Measurements from ENCODE around the gene P2RY2.
"Not testable (repeated sequence)": the region's sequence is repeated elsewhere in the genome, so short reads cannot be mapped to it uniquely, and the experiment has no call there.

The P2RY2 gene

GRCh38 chr11:73196576-73196975 lies 21.5 kb upstream of the P2RY2 start:
- no peak overlapping the region for H3K4me3 ChIP-seq (ENCODE audit: insufficient read depth, low read depth, low read length)
- H3K27ac ChIP-seq (ENCODE audit: insufficient read depth, low read depth, low read length, poor library complexity, severe bottlenecking) = no peak overlapping the region
- H3K9me3 ChIP-seq (ENCODE audit: control insufficient read depth, low read length) = no peaks in the 10 kb centered on the region
- H3K36me3 ChIP-seq (ENCODE audit: control insufficient read depth, insufficient read depth, low read length) = no peaks in the 10 kb centered on the region
- no peaks in the 10 kb centered on the region for H3K27me3 ChIP-seq (ENCODE audit: control insufficient read depth, insufficient read depth, low read length, poor library complexity, severe bottlenecking)
- peaks cover 26% of the 10 kb centered on the region for H3K4me1 ChIP-seq (ENCODE audit: control insufficient read depth, insufficient read depth, low read length)
- WGBS, 2 experiments = 96 to 97% methylated on average over 4 to 6 of the region's 6 CpGs

- Histone ChIP-seq H3K4me1 (ENCODE audit: control insufficient read depth, insufficient read depth, low read length) (peaks cover 29% of the 10 kb centered on the region), H3K9me3 (ENCODE audit: control insufficient read depth, low read length) (no peaks in the 10 kb centered on the region), H3K4me3 (ENCODE audit: insufficient read depth, low read depth, low read length) (no peak overlapping the region), H3K27me3 (ENCODE audit: control insufficient read depth, insufficient read depth, low read length, poor library complexity, severe bottlenecking) (no peaks in the 10 kb centered on the region), H3K27ac (ENCODE audit: insufficient read depth, low read depth, low read length, poor library complexity, severe bottlenecking) (no peak overlapping the region), H3K36me3 (ENCODE audit: control insufficient read depth, insufficient read depth, low read length) (no peaks in the 10 kb centered on the region)
- WGBS, 2 experiments = 91 to 96% methylated on average over 4 of the region's 4 CpGs
Observed at GRCh38 chr11:73197348-73197747, 20.7 kb upstream of the P2RY2 start.

DNA sequence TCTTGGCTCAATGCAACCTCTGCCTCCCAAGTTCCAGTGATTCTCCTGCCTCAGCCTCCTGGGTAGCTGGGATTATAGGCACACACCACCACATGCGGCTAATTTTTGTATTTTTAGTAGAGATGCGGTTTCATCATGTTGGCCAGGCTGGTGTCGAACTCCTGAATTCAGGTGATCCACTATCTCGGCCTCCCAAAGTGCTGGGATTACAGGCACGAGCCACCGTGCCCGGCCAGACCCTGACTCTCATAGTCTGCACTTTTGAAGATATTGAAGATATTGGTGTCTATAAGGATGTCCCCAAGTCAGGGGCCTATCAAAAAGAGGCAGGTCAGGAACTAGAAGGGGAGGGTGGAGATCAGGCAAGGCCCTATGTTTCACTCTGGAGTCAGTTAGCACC lies 20.3 kb upstream of the P2RY2 start:
- WGBS, 2 experiments = 91 to 96% methylated on average over 7 of the region's 7 CpGs
- H3K27me3 ChIP-seq (ENCODE audit: control insufficient read depth, insufficient read depth, low read length, poor library complexity, severe bottlenecking); H3K9me3 ChIP-seq (ENCODE audit: control insufficient read depth, low read length); H3K27ac ChIP-seq (ENCODE audit: insufficient read depth, low read depth, low read length, poor library complexity, severe bottlenecking); H3K4me3 ChIP-seq (ENCODE audit: insufficient read depth, low read depth, low read length); H3K36me3 ChIP-seq (ENCODE audit: control insufficient read depth, insufficient read depth, low read length): not testable (repeated sequence)
- peaks cover 29% of the 10 kb centered on the region for H3K4me1 ChIP-seq (ENCODE audit: control insufficient read depth, insufficient read depth, low read length)

- Histone ChIP-seq H3K4me1 (ENCODE audit: control insufficient read depth, insufficient read depth, low read length) (peaks cover 29% of the 10 kb centered on the region), H3K36me3 (ENCODE audit: control insufficient read depth, insufficient read depth, low read length) (no peaks in the 10 kb centered on the region), H3K4me3 (ENCODE audit: insufficient read depth, low read depth, low read length) (no peak overlapping the region), H3K27me3 (ENCODE audit: control insufficient read depth, insufficient read depth, low read length, poor library complexity, severe bottlenecking) (no peaks in the 10 kb centered on the region), H3K9me3 (ENCODE audit: control insufficient read depth, low read length) (no peaks in the 10 kb centered on the region), H3K27ac (ENCODE audit: insufficient read depth, low read depth, low read length, poor library complexity, severe bottlenecking) (no peak overlapping the region)
- 69 to 77% methylated on average over 3 of the region's 3 CpGs for WGBS, 2 experiments
Observed at GRCh38 chr11:73198677-73199076, 19.4 kb upstream of the P2RY2 start.

DNA sequence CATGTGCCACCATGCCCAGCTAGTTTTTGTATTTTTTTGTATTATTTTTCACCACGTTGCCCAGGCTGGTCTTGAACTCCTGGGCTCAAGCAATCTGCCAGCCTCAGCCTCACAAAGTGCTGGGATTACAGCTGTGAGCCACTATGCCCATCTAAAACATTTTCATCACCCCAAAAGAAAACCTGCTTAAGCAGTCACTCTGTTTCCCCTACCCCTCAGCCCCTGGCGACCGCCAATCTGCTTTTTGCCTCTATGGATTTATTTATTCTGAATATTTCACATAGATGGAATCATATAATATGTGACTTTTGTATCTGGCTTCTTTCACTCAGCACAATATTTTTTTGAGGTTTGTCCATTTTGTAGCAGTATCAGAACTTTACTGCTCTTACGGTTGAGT lies 18.6 kb upstream of the P2RY2 start:
- Histone ChIP-seq H3K27ac (ENCODE audit: insufficient read depth, low read depth, low read length, poor library complexity, severe bottlenecking) (no peak overlapping the region), H3K36me3 (ENCODE audit: control insufficient read depth, insufficient read depth, low read length) (no peaks in the 10 kb centered on the region), H3K4me3 (ENCODE audit: insufficient read depth, low read depth, low read length) (no peak overlapping the region), H3K27me3 (ENCODE audit: control insufficient read depth, insufficient read depth, low read length, poor library complexity, severe bottlenecking) (no peaks in the 10 kb centered on the region), H3K9me3 (ENCODE audit: control insufficient read depth, low read length) (no peaks in the 10 kb centered on the region), H3K4me1 (ENCODE audit: control insufficient read depth, insufficient read depth, low read length) (peaks cover 29% of the 10 kb centered on the region)
- WGBS, 2 experiments = 71 to 78% methylated on average over 2 to 3 of the region's 4 CpGs

DNA sequence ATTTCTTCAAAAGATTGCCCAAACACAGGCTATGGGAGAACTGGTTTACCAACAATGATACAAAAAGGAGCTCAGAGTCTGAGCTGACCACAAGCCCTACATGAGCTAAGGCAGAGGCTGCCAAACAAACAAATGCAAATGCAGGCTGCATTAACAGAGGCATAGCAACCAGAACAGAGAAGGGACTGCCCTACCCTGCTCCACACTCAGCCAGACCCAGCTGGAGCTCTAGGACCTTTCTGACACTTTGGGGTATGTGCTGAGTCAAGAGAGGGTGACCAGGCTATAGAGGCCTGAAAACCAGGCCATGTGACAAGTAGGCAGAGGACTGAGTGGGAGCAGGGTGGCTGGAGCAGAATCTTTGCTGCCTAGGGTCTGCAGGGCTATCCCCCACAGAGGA lies 17.8 kb upstream of the P2RY2 start:
- Histone ChIP-seq H3K36me3 (ENCODE audit: control insufficient read depth, insufficient read depth, low read length) (no peaks in the 10 kb centered on the region), H3K27me3 (ENCODE audit: control insufficient read depth, insufficient read depth, low read length, poor library complexity, severe bottlenecking) (no peaks in the 10 kb centered on the region), H3K9me3 (ENCODE audit: control insufficient read depth, low read length) (no peaks in the 10 kb centered on the region), H3K27ac (ENCODE audit: insufficient read depth, low read depth, low read length, poor library complexity, severe bottlenecking) (no peak overlapping the region), H3K4me3 (ENCODE audit: insufficient read depth, low read depth, low read length) (no peak overlapping the region), H3K4me1 (ENCODE audit: control insufficient read depth, insufficient read depth, low read length) (peaks cover 29% of the 10 kb centered on the region)

- Histone ChIP-seq H3K27ac (ENCODE audit: insufficient read depth, low read depth, low read length, poor library complexity, severe bottlenecking) (peak overlapping the region; percentile 29), H3K4me1 (ENCODE audit: control insufficient read depth, insufficient read depth, low read length) (peaks cover 29% of the 10 kb centered on the region), H3K27me3 (ENCODE audit: control insufficient read depth, insufficient read depth, low read length, poor library complexity, severe bottlenecking) (no peaks in the 10 kb centered on the region), H3K4me3 (ENCODE audit: insufficient read depth, low read depth, low read length) (no peak overlapping the region), H3K36me3 (ENCODE audit: control insufficient read depth, insufficient read depth, low read length) (no peaks in the 10 kb centered on the region), H3K9me3 (ENCODE audit: control insufficient read depth, low read length) (no peaks in the 10 kb centered on the region)
- WGBS, 2 experiments = 64 to 69% methylated on average over 6 of the region's 6 CpGs
Observed at GRCh38 chr11:73201249-73201648, 16.8 kb upstream of the P2RY2 start.

GRCh38 chr11:73201888-73202780 lies 15.9 kb upstream of the P2RY2 start:
- H3K4me1 ChIP-seq (ENCODE audit: control insufficient read depth, insufficient read depth, low read length) = peaks cover 29% of the 10 kb centered on the region

GRCh38 chr11:73203322-73203721 lies 14.8 kb upstream of the P2RY2 start:
- WGBS, 2 experiments = 92% methylated on average over 6 of the region's 6 CpGs

More at GRCh38 chr11:73201888-73202780, 15.9 kb upstream of the P2RY2 start:
- H3K27ac ChIP-seq (ENCODE audit: insufficient read depth, low read depth, low read length, poor library complexity, severe bottlenecking) = no peak overlapping the region
- H3K9me3 ChIP-seq (ENCODE audit: control insufficient read depth, low read length) = no peaks in the 10 kb centered on the region
- no peaks in the 10 kb centered on the region for H3K27me3 ChIP-seq (ENCODE audit: control insufficient read depth, insufficient read depth, low read length, poor library complexity, severe bottlenecking)
- WGBS, 2 experiments = 95 to 97% methylated on average over 8 of the region's 8 CpGs
- no peak overlapping the region for H3K4me3 ChIP-seq (ENCODE audit: insufficient read depth, low read depth, low read length)
- no peaks in the 10 kb centered on the region for H3K36me3 ChIP-seq (ENCODE audit: control insufficient read depth, insufficient read depth, low read length)

GRCh38 chr11:73203790-73204189 lies 14.3 kb upstream of the P2RY2 start:
- Histone ChIP-seq H3K27me3 (ENCODE audit: control insufficient read depth, insufficient read depth, low read length, poor library complexity, severe bottlenecking) (no peaks in the 10 kb centered on the region), H3K36me3 (ENCODE audit: control insufficient read depth, insufficient read depth, low read length) (no peaks in the 10 kb centered on the region), H3K4me1 (ENCODE audit: control insufficient read depth, insufficient read depth, low read length) (peaks cover 21% of the 10 kb centered on the region), H3K9me3 (ENCODE audit: control insufficient read depth, low read length) (no peaks in the 10 kb centered on the region), H3K27ac (ENCODE audit: insufficient read depth, low read depth, low read length, poor library complexity, severe bottlenecking) (no peak overlapping the region), H3K4me3 (ENCODE audit: insufficient read depth, low read depth, low read length) (no peak overlapping the region)
- WGBS, 2 experiments = 91 to 95% methylated on average over 4 of the region's 4 CpGs

More at GRCh38 chr11:73203322-73203721, 14.8 kb upstream of the P2RY2 start:
- Histone ChIP-seq H3K9me3 (ENCODE audit: control insufficient read depth, low read length) (no peaks in the 10 kb centered on the region), H3K27me3 (ENCODE audit: control insufficient read depth, insufficient read depth, low read length, poor library complexity, severe bottlenecking) (no peaks in the 10 kb centered on the region), H3K4me3 (ENCODE audit: insufficient read depth, low read depth, low read length) (no peak overlapping the region), H3K36me3 (ENCODE audit: control insufficient read depth, insufficient read depth, low read length) (no peaks in the 10 kb centered on the region), H3K4me1 (ENCODE audit: control insufficient read depth, insufficient read depth, low read length) (peaks cover 25% of the 10 kb centered on the region), H3K27ac (ENCODE audit: insufficient read depth, low read depth, low read length, poor library complexity, severe bottlenecking) (no peak overlapping the region)

Measured in ectodermal cell (in vitro differentiated cells).